K562 (cell line): Measurements from ENCODE around the gene ENPP6. TPM values are rescaled to one million over a fixed set of nuclear protein-coding genes. Genes with fewer than 3 reads are reported as not detected.

Experiments
- ATAC-seq: fragments of 200-7000 bp; cut with Tn5 transposase; 3 replicates; pipeline ENCODE4 v1.9.1; 2020; ENCODE audit warnings: moderate library complexity
- BruUV-seq: library from RNA; stranded (reverse); fragments of 400-500 nt; replicated peaks from 2 replicates; lab custom pipeline; 2021; lab: Mats Ljungman, UMichigan
- CTCF ChIA-PET: fragments of 300-600 bp; formaldehyde crosslinking; extraction: SDS; loops from one replicate; lab custom pipeline; 2021; ENCODE audit warnings: low intra/inter-chr PET ratio; lab: Yijun Ruan, JAX
- POLR2A ChIA-PET: fragments of 300-600, 350-650 bp; sonication (Branson Sonifier 250); formaldehyde crosslinking; extraction: SDS; loops from one replicate; lab custom pipeline; 2021; ENCODE audit warnings: antibody characterized with exemption, inconsistent platforms; lab: Yijun Ruan, JAX
- DNase-seq, 4 experiments: peaks; one replicate each; pipeline versions ENCODE4 v3.0.0 to v3.0.0-alpha.2; 2011 to 2018; ENCODE audit warnings: low spot score in 3 of 4, mixed read lengths in 3 of 4; ENCODE audit errors: extremely low read depth in 1 of 4
- FAIRE-seq: peaks from 2 replicates; lab custom pipeline; 2011; peaks lifted over from hg19 to GRCh38; lab: Jason Lieb, UNC
- H2AFZ ChIP-seq: 2 replicates; pipeline ENCODE4 v1.6.0; 2011; ENCODE audit warnings: low read depth, low read length, control low read depth, inconsistent platforms
- H3K27ac ChIP-seq: fragments of 200-600 bp; 3 replicates; pipeline ENCODE4 v1.8.0; 2011; ENCODE audit warnings: low read depth, mild to moderate bottlenecking, control low read depth, inconsistent platforms, low read length, moderate library complexity, mixed read lengths; ENCODE audit errors: extremely low read depth
- H3K27me3 ChIP-seq, 2 experiments: fragments of 300-600 bp in 1 of 2; 2 replicates in 1 of 2; 3 replicates in 1 of 2; pipeline versions ENCODE4 v1.6.0 to v1.8.0; 2011; ENCODE audit warnings: inconsistent platforms in 2 of 2, low read length in 2 of 2, mild to moderate bottlenecking in 1 of 2, mixed read lengths in 1 of 2, moderate library complexity in 1 of 2; ENCODE audit not compliant: control insufficient read depth in 2 of 2, insufficient read depth in 2 of 2
- H3K36me3 ChIP-seq: fragments of 300-600 bp; 3 replicates; pipeline ENCODE4 v1.8.0; 2011; ENCODE audit warnings: mild to moderate bottlenecking, low read length, inconsistent platforms; ENCODE audit not compliant: control insufficient read depth, insufficient read depth
- H3K4me1 ChIP-seq, 2 experiments: fragments of 200-600 bp in 1 of 2; replicated peaks in 1 of 2; 2 replicates in 1 of 2; 3 replicates in 1 of 2; pipeline versions ENCODE4 v1.5.1 to v1.8.0; 2011; ENCODE audit warnings: inconsistent platforms in 2 of 2, low read length in 2 of 2, mild to moderate bottlenecking in 1 of 2, mixed read lengths in 1 of 2, moderate library complexity in 1 of 2; ENCODE audit not compliant: control insufficient read depth in 2 of 2, insufficient read depth in 2 of 2
- H3K4me2 ChIP-seq: 2 replicates; pipeline ENCODE4 v1.6.1; 2011; ENCODE audit warnings: low read length, control low read depth, inconsistent platforms, mixed read lengths; ENCODE audit not compliant: insufficient read depth
- H3K4me3 ChIP-seq: fragments of 200-600 bp; sonication (generic), shearing (Covaris generic); 2 replicates; pipeline ENCODE4 v1.5.1; 2016; ENCODE audit warnings: control low read depth, inconsistent platforms
- H3K79me2 ChIP-seq: fragments of 200-600 bp; 3 replicates; pipeline ENCODE4 v1.8.0; 2011; ENCODE audit warnings: low read length, inconsistent platforms; ENCODE audit not compliant: control insufficient read depth, insufficient read depth
- H3K9ac ChIP-seq, 2 experiments: 2 replicates each; pipeline versions ENCODE4 v1.6.0 to v1.6.1; 2011; ENCODE audit warnings: low read depth in 2 of 2, low read length in 2 of 2, control low read depth in 1 of 2, inconsistent platforms in 1 of 2, mild to moderate bottlenecking in 1 of 2, mixed read lengths in 1 of 2; ENCODE audit not compliant: insufficient read depth in 1 of 2
- H3K9me1 ChIP-seq: one replicate; pipeline ENCODE4 v1.6.0; 2011; ENCODE audit warnings: inconsistent platforms, mild to moderate bottlenecking, low read length, moderate library complexity; ENCODE audit not compliant: control insufficient read depth, insufficient read depth
- H3K9me3 ChIP-seq: replicated peaks from 2 replicates; pipeline ENCODE4 v1.5.1; 2011; ENCODE audit warnings: low read depth, low read length, inconsistent platforms; ENCODE audit not compliant: control insufficient read depth, insufficient read depth
- H4K20me1 ChIP-seq: replicated peaks from 2 replicates; pipeline ENCODE4 v1.6.1; 2011; ENCODE audit warnings: low read length, inconsistent platforms, mixed read lengths; ENCODE audit not compliant: control insufficient read depth, insufficient read depth
- WGBS: fragments of 100-300 bp; shearing (Covaris generic); methylation state at CpG from one replicate; pipeline ENCODE4 v1.1.6; 2016; ENCODE audit warnings: low coverage, mixed read lengths; ENCODE audit not compliant: insufficient coverage; ENCODE audit errors: missing lambda C conversion rate; 5-methylcytosine and 5-hydroxymethylcytosine counted together
- in situ Hi-C: fragments of 300-500 bp; cut with MboI; formaldehyde crosslinking; loops from 4 replicates; pipeline ENCODE4 v1.15.0; 2018; ENCODE audit warnings: inconsistent platforms, mixed read lengths
- intact Hi-C: fragments of 100-400 bp; cut with micrococcal nuclease; formaldehyde crosslinking; loops from 2 replicates; pipeline ENCODE4 v1.14.2; 2022
- polyA plus RNA-seq, 8 experiments: library from polyadenylated mRNA; depleted of rRNA in 4 of 8; stranded (reverse) in 5 of 8; unstranded in 3 of 8; fragments of >200 nt; fragmentation: Nextera tagmentation in 2 of 8; fragmentation: Illumina TruSeq in 1 of 8; extraction: Ambion mirVana in 2 of 8; extraction: Trizol in 1 of 8; gene quantifications; 2 replicates each; pipeline versions ENCODE4 v1.2.1 to v1.2.3, GENCODE V29; 2011 to 2014; ENCODE audit warnings: inconsistent platforms in 1 of 8, missing spikeins in 1 of 8
- total RNA-seq, 7 experiments: library from RNA; depleted of rRNA in 6 of 7; stranded (reverse); fragments of >200 nt in 6 of 7; fragmentation: Illumina TruSeq in 2 of 7; extraction: Trizol in 2 of 7; gene quantifications; 2 replicates each; pipeline versions ENCODE4 v1.2.1 to v1.2.3, GENCODE V29; 2011 to 2021; ENCODE audit warnings: low replicate concordance in 1 of 7
- TF ChIP-seq, protein P1 (sequence below): IDR thresholded peaks from 3 replicates; pipeline ENCODE4 v1.6.1; 2011; ENCODE audit warnings: borderline replicate concordance, mild to moderate bottlenecking; ENCODE audit not compliant: insufficient read length, insufficient read depth
- TF ChIP-seq, protein P2 (sequence below), 3 experiments: fragments of 200-800 bp in 1 of 3; fragments of 250-450 bp in 1 of 3; fragments of 450-650 bp in 1 of 3; sonication (Bioruptor Pico) in 1 of 3; sonication (Bioruptor generic) in 1 of 3; formaldehyde crosslinking in 1 of 3; IDR thresholded peaks; 2 replicates each; pipeline versions ENCODE4 v1.6.1 to v1.8.0; 2016 to 2022; ENCODE audit warnings: mild to moderate bottlenecking in 2 of 3, missing genetic modification characterization in 2 of 3, missing compliant biosample characterization in 1 of 3, moderate library complexity in 1 of 3

ENPP6 gene
- total and polyA plus RNA-seq, 9 of the 15 experiments (the other 6 are each of a cell fraction or from before 2014, with no cell fraction given) = 0.29 TPM; not detected in 8

DNA sequence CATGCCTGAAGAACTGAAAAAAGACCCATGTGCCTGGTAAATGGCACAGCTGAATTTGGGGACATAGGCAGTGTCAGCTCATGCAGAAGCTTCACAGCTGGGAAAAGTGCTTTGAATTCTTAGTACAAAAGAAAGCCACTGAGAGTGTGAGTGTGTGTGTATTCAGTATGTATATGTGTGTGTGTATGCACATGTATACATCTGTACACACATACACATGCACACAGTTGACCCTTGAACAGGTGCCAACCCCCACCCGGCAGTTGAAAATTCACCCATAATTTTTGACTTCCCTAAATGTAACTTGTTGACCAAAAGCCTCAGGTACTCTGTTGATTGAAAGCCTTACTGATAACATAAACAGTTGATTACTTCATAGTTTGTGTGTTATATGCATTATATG, 49.5 kb upstream of the ENPP6 start:
- Histone ChIP-seq H3K79me2 (no peaks in the 10 kb centered on the region), H3K4me1 (peaks cover 0 to 31% of the 10 kb centered on the region in 2 experiments; a peak in 3 of 5 replicates), H3K27me3 (no peaks in the 10 kb centered on the region), H3K9me3 (no peaks in the 10 kb centered on the region), H3K27ac (peak overlapping the region; percentile 91), H3K36me3 (no peaks in the 10 kb centered on the region), H2AFZ (peak overlapping the region; percentile 100), H3K4me3 (peak overlapping the region; percentile 53; the same call in 1 of the 2 replicates), H3K9me1 (no peaks in the 10 kb centered on the region), H4K20me1 (no peaks in the 10 kb centered on the region), H3K9ac (peak overlapping the region in 1 of 2 experiments; percentile 87; a peak in 2 of 4 replicates), H3K4me2 (peak overlapping the region; percentile 98)
- intact Hi-C loops (loop anchor here (5.0 to 10.0 kb wide), 2 partner anchors 80 to 468 kb away; partner anchors contain the start of gene CENPU), in situ Hi-C loops (loop anchor here (5.0 kb wide), 1 partner anchor 270 kb away; no protein-coding TSS in a partner anchor)
- 24% methylated on average over 1 of the region's 1 CpG for WGBS
- DNase-seq = no peak
- no peak for FAIRE-seq
- no TSS peak for BruUV-seq
- ATAC-seq = peak; percentile 4; the same call in 1 of the 3 replicates
- POLR2A ChIA-PET = no interaction called here
- CTCF ChIA-PET = no interaction called here
- TF ChIP-seq, protein P1, sequence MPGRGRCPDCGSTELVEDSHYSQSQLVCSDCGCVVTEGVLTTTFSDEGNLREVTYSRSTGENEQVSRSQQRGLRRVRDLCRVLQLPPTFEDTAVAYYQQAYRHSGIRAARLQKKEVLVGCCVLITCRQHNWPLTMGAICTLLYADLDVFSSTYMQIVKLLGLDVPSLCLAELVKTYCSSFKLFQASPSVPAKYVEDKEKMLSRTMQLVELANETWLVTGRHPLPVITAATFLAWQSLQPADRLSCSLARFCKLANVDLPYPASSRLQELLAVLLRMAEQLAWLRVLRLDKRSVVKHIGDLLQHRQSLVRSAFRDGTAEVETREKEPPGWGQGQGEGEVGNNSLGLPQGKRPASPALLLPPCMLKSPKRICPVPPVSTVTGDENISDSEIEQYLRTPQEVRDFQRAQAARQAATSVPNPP = no peak
- TF ChIP-seq, protein P2, sequence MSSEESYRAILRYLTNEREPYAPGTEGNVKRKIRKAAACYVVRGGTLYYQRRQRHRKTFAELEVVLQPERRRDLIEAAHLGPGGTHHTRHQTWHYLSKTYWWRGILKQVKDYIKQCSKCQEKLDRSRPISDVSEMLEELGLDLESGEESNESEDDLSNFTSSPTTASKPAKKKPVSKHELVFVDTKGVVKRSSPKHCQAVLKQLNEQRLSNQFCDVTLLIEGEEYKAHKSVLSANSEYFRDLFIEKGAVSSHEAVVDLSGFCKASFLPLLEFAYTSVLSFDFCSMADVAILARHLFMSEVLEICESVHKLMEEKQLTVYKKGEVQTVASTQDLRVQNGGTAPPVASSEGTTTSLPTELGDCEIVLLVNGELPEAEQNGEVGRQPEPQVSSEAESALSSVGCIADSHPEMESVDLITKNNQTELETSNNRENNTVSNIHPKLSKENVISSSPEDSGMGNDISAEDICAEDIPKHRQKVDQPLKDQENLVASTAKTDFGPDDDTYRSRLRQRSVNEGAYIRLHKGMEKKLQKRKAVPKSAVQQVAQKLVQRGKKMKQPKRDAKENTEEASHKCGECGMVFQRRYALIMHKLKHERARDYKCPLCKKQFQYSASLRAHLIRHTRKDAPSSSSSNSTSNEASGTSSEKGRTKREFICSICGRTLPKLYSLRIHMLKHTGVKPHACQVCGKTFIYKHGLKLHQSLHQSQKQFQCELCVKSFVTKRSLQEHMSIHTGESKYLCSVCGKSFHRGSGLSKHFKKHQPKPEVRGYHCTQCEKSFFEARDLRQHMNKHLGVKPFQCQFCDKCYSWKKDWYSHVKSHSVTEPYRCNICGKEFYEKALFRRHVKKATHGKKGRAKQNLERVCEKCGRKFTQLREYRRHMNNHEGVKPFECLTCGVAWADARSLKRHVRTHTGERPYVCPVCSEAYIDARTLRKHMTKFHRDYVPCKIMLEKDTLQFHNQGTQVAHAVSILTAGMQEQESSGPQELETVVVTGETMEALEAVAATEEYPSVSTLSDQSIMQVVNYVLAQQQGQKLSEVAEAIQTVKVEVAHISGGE (CRISPR knock-in tag; IDR thresholded peaks at IDR 0.05) = 0 out of 6 replicates have a peak, but pooled peaks of 1 of the 3 experiments have one; percentile 2
